Esophagus mucosa (tissue), 1 donor: ENCODE data around the gene ANO7. TPM values are rescaled to one million over a fixed set of nuclear protein-coding genes. Genes with fewer than 3 reads are reported as not detected.

Experiments
- ATAC-seq: fragments of 200-7000 bp; cut with Tn5 transposase; one replicate; pipeline ENCODE4 v1.9.1; 2020
- total RNA-seq: library from RNA; stranded (reverse); gene quantifications from one replicate; pipeline ENCODE4 v1.2.4, GENCODE V29; 2023
- donor health status: DM: yes; HTN: yes; CAD: no.

The ANO7 gene
- total RNA-seq, 1 donor from 2014 or later, result 0.12 TPM

DNA sequence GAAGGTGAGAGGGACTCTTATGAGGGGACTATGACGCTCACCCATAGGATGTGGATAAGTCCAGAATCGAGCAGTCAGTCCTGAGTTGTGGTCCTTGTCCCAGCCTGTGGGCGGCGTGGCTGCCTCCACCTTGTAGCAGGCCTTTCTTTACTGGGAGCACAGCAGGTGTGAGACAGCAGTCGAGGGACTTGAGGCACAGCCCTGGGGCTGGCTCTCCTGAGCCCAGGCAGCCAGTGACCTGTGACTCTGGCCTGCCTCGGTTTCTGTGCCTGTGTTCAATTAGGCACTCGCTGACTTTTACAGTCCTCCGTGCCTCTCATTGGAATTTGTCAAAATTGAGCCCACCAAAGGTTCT is 30.0 kb upstream of the ANO7 start:
- no peak for ATAC-seq

DNA sequence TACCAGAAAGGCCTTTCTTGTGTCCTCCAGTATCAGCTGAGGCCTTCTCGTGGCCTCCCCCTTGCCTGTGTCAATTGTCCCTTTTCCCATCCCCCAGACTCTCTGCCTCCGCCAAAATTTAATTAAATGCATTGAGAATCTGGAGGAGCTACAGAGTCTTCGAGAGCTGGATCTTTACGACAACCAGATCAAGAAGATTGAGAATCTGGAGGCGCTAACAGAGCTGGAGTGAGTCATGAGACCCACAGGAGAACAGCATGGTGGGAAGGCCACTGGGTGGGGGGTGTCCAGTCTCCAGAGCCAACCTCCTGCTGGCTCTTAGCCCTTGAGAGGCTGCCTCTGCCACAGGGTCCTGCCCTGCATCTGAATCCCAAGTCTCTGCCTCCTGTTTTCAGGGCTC is 29.4 kb upstream of the ANO7 start:
- ATAC-seq, result no peak

GRCh38 chr2:241160318-241160717 is 28.2 kb upstream of the ANO7 start:
- ATAC-seq, result no peak

GRCh38 chr2:241161646-241162281 is 26.7 kb upstream of the ANO7 start:
- ATAC-seq, result peak; percentile 46

DNA sequence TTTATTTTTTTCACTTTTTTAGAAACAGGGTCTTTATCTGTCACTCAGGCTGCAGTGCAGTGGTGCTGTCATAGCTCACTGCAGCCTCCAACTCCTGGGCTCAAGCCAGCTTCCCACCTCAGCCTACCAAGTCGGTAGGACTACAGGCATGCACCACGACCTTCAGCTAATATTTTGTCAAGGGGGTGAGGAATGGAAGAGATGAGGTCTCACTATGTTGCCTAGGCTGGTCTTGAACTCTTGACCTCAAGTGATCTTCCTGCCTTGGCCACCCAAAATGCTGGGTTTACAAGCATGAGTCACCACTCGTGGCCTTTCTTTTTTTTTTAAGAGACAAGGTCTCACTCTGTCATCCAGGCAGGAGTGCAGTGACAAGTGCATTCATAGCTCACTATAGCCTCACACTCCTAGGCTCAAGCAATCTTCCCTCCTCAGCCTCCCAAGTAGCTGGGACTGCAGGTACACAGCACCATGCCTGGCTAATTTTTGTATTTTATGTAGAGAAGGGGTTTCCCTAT is 24.8 kb upstream of the ANO7 start:
- ATAC-seq, result no peak

DNA sequence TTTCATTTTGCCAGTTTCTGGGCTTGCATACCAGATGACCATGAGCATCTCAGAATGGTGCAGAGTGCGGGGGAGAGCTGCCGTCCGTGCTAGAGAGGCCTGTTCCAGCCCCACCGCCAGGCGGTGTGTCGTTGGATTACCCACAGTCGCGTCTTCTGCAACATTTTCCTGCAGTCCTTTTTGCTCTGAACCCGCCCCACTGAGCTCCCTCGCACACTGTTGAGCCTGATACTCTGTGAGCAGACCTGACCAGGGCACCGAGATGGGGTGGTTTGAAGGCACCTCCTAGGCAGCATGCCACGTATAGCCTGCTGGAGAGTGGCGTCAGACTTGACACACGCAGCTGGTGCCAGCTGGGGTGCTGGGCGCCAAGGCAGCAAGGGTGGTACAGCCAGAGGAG is 20.1 kb upstream of the ANO7 start:
- no peak for ATAC-seq

GRCh38 chr2:241173557-241173956 is 14.9 kb upstream of the ANO7 start:
- no peak for ATAC-seq

GRCh38 chr2:241177526-241178334 is 10.7 kb upstream of the ANO7 start:
- ATAC-seq, result peak; percentile 28

DNA sequence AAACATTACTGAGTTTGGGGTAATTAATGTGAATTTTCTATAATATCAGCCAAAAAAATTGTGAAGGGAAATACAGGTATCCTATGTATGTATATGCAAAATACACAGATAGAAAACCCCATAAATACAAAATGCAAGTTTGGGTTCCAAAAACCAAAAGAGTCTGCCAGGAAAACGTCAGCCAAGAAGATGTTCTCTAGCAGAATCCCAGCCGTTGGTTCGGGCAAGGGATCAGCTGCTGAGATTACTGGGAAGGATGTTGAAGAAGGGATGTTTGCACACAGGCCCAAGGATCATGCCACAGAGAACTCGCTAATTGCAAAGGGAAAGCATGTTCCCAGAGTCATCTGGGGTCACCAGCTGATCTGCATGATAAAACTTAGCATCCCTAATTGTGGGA is 9.5 kb upstream of the ANO7 start:
- no peak for ATAC-seq

GRCh38 chr2:241179899-241180298 is 8.6 kb upstream of the ANO7 start:
- no peak for ATAC-seq

GRCh38 chr2:241180495-241180894 is 8.0 kb upstream of the ANO7 start:
- no peak for ATAC-seq

DNA sequence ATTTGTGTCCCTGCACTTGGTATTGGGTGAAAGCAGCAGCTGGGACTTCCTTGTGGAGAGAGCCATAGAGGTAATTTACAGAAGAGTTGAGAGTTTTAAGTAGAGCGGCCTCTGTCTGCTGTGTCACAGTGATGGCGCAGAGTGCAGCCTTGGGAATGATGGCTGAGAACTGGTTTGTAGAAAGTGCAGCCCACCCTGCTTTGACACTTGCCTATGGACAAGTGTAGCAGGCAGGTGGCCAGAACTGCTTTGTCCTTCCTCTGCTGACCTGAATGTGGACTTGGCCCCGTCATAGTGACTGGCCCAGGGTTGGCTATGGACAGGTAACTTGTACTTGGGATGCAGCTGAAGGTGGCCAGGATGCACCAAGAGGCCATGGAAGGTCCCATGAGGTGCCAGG is 6.4 kb upstream of the ANO7 start:
- no peak for ATAC-seq

GRCh38 chr2:241182531-241183133 is 5.8 kb upstream of the ANO7 start:
- no peak for ATAC-seq

DNA sequence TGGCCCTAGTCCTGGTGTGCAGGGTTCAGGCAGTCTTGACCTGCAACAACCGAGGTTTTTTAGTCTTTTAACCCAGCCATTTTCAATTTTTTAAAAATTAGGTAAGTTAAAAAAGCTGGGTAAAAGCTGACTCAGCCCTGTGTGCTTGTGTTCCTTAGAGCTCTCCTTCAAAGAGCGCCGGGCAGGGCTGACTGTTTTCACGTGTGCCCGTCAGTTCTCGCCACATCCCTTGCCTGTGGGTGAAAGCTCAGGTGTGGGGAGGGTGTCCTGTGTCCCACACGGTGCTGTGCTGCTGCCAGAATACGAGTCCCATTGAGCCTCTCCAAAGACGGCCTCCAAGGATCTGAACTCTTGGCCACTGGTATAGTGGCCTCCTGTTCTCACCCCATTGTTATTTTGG is 5.3 kb upstream of the ANO7 start:
- no peak for ATAC-seq

- no peak for ATAC-seq
Observed at GRCh38 chr2:241184901-241185300, 3.6 kb upstream of the ANO7 start.

GRCh38 chr2:241185961-241186360 is 2.5 kb upstream of the ANO7 start:
- ATAC-seq, result no peak

- ATAC-seq, result no peak
Observed at GRCh38 chr2:241187101-241187917, 1.2 kb upstream of the ANO7 start.

GRCh38 chr2:241187918-241188234 is 601 bp upstream of the ANO7 start:
- ATAC-seq, result no peak

GRCh38 chr2:241189093-241189855 is 797 bp downstream of the ANO7 start:
- peak; percentile 5 for ATAC-seq

GRCh38 chr2:241189856-241190201 is 1.4 kb downstream of the ANO7 start:
- ATAC-seq, result no peak

GRCh38 chr2:241190291-241190981 is 2.0 kb downstream of the ANO7 start:
- peak; percentile 12 for ATAC-seq

GRCh38 chr2:241191081-241191480 is 2.6 kb downstream of the ANO7 start:
- ATAC-seq, result no peak
